GM21723 (cell line): Measurements from ENCODE around the gene RABEP1.
A peak's percentile ranks its signal among the peaks of the same experiment; 100 is the strongest.
"Not testable (repeated sequence)": the region's sequence is repeated elsewhere in the genome, so short reads cannot be mapped to it uniquely, and the experiment has no call there.

Source experiments
- ATAC-seq: cut with Tn5 transposase; IDR thresholded peaks from one replicate; pipeline ENCODE4 v1.9.1; 2021; ENCODE audit warnings: mild to moderate bottlenecking, moderate library complexity; ENCODE audit not compliant: unreplicated experiment

RABEP1 gene

DNA sequence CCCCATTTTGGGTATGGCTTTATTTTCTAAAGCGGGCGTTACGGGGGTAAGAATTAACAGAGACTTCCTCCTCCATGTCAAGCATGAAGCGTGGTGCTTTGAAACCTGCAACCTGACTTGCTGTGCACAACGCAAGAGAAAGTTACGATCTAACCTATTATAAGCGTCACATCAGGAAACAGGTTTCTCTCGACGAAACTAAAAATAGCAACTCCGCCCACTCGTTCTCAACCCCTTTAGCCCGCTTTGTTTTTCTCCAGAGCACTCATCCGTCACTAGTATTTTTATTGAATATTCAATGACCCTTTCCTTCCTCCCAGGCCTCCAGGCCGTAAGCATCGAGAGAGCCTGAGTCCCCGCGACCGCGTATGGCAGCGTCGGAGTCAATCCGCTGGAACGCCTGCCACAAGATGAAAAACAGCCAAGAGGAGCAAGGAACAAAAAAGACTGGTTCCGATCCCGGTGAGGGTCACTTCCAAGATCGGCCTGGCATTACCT, 136.8 kb downstream of the RABEP1 start:
- peak; percentile 41 for ATAC-seq

DNA sequence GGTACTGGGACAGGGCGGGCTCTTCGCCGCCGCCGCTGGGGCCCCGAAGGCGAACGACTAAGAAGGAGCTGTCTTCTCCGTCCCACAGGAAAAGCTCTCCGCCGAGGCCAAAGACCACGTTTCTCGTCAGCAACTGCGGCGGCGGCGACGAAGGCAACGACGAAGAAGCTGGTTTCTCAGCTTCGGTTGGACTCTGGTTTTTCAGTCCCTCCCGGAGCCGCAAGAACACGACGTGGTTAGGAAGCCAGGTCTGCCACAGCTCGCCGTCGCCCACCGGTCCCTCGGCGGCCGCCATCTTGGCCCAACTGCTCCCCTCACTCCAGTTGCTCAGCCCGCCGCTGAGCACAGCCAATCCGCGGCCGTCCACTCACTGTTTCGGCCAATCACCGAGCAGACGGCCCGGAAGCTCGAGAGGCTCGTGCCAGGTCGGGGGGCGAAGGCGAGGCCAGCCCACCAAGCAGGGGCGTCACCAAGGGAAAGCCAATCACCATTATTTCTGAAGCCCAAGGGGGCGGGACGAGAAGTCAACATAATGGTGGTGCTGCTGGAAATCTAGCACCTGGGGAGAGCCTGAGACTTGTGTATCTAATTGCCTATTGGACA, 137.4 kb downstream of the RABEP1 start, which contains the start of gene NUP88:
Gene NUP88, minus strand, starts transcription at position 307 of the 603 bp plus-strand sequence. Its CDS starts 12 bp downstream, at position 295.
- ATAC-seq = peak; percentile 87

GRCh38 chr17:5419959-5420653, 138.0 kb downstream of the RABEP1 start, which contains the start of gene RPAIN:
Gene RPAIN, plus strand, starts transcription at chr17:5420182. Its CDS starts 29 bp downstream, at chr17:5420211.
- peak; percentile 61 for ATAC-seq

GRCh38 chr17:5422505-5422904, 140.4 kb downstream of the RABEP1 start:
- no peak for ATAC-seq

DNA sequence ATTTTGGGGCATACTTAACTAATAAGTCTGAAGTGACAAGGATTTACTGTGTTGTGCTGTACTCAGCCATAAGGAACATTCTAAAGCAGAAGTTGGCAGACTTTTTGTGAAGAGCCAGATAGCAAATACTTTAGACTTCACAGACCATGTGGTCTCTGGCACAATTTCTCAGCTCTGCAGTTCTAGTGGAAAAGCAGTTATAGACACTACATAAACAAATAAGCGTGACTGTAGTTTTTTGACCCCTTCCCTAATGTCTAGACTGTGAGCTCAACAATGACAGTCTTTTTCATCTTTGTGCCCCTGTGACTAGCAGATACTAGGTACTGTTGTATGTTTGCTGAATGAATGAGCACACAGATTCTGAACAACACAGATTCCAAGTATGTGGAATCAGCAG, 142.8 kb downstream of the RABEP1 start:
- no peak for ATAC-seq

GRCh38 chr17:5425826-5426225, 143.7 kb downstream of the RABEP1 start:
- ATAC-seq = no peak

GRCh38 chr17:5429191-5429887, 147.3 kb downstream of the RABEP1 start:
- no peak for ATAC-seq

DNA sequence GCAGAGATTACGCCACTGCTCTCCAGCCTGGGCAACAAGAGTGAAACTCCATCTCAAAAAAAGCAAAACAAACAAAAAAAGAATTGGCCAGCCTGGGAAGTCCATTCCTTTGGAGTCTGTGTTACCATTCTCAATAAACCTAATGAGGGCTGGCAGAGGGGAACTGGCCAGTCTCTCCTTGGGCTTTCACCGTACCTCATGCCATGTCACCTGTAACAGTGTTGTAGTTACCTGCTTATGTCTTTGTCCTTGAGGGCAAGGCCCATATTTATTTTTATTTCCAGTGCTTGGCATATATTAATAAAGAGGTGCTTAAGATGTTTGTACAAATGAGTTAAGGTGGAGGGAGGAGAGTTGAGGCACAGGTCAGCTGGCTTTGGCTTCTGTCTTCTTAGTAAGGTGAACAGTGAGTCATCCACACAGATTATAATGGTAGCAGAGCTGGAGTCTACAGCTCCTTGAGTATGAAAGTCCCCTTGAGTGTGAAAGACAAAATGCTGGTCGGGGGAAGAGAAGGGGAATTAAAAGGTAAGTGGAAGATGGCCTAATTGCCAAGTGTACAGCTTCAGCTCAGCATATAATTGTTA, 148.4 kb downstream of the RABEP1 start:
- ATAC-seq = no peak

GRCh38 chr17:5431234-5431633, 149.2 kb downstream of the RABEP1 start:
- not testable (repeated sequence) for ATAC-seq

DNA sequence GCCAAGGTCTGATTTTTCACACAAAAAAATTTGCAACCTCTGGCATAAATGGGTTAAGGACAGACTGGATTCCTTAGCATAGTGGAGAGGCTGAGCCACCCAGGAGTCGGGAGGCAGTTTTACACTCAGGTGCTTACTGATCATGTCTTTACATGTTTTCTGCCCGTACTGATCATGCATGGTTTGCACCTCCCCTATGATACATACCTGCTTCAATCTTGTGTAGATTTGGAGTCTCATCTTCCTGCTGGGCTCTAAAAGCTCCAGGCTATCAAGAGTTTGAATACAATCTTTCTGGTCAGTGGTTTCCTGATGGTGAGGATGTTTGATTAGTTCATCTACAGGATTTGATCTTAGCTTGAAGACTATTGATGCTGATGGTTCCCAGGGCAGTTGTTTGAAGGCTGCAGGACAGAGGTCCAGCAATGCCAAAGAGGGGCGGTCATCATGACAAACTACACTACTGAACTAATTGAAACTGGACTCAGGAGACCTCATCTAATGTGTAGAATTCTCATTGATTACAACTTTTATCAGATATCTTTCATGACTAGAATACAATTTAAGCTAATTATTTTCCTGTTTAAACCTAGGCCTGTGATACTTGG, 150.0 kb downstream of the RABEP1 start:
- no peak for ATAC-seq

- ATAC-seq = no peak
Measured at GRCh38 chr17:5434984-5435383, 152.9 kb downstream of the RABEP1 start.
